NCI-H2107 treated with DMSO at 0.1 percent for 48 hours (cell line): ENCODE measurements around the gene CIZ1.
"Not testable (repeated sequence)": the region's sequence is repeated elsewhere in the genome, so short reads cannot be mapped to it uniquely, and the experiment has no call there.

Experiments used
- DNase-seq: peaks from one replicate; lab custom pipeline; 2025; ENCODE audit not compliant: unreplicated experiment; lab: John Stamatoyannopoulos, UW

The CIZ1 gene

GRCh38 chr9:128191406-128192046, at the start of gene CIZ1:
TSS of gene CIZ1 (minus strand) at chr9:128191572. CDS start at chr9:128190857, 715 bp downstream.
- DNase-seq = no peak

- no peak for DNase-seq
Measured at GRCh38 chr9:128233817-128234406, 42.5 kb upstream of the CIZ1 start.

GRCh38 chr9:128232528-128233428, 41.4 kb upstream of the CIZ1 start:
- no peak for DNase-seq

GRCh38 chr9:128231638-128232527, 40.5 kb upstream of the CIZ1 start:
- DNase-seq = no peak

- not testable (repeated sequence) for DNase-seq
Measured at GRCh38 chr9:128230897-128231296, 39.5 kb upstream of the CIZ1 start.

GRCh38 chr9:128226412-128226801, 35.0 kb upstream of the CIZ1 start:
- no peak for DNase-seq

- DNase-seq = peak; percentile 1
Measured at GRCh38 chr9:128225770-128226411, 34.5 kb upstream of the CIZ1 start.

- DNase-seq = no peak
Measured at GRCh38 chr9:128224877-128225276, 33.5 kb upstream of the CIZ1 start.

- DNase-seq = no peak
Measured at GRCh38 chr9:128222880-128223670, 31.7 kb upstream of the CIZ1 start.

- no peak for DNase-seq
Measured at GRCh38 chr9:128222026-128222425, 30.7 kb upstream of the CIZ1 start.

GRCh38 chr9:128219831-128220230, 28.5 kb upstream of the CIZ1 start:
- no peak for DNase-seq

GRCh38 chr9:128218518-128219389, 27.4 kb upstream of the CIZ1 start:
- no peak for DNase-seq

GRCh38 chr9:128218172-128218517, 26.8 kb upstream of the CIZ1 start:
- no peak for DNase-seq

GRCh38 chr9:128216781-128217553, 25.6 kb upstream of the CIZ1 start:
- no peak for DNase-seq

- no peak for DNase-seq
Measured at GRCh38 chr9:128215491-128216409, 24.4 kb upstream of the CIZ1 start.

- no peak for DNase-seq
Measured at GRCh38 chr9:128214571-128215490, 23.5 kb upstream of the CIZ1 start.
